Ovary (tissue), 9 donors: ENCODE data around the gene ARL10. TPM values are rescaled to one million over a fixed set of nuclear protein-coding genes. Genes with fewer than 3 reads are reported as not detected.

ENCODE experiments used
- DNase-seq, 5 donors: peaks; one replicate each; pipeline ENCODE4 v3.0.0-alpha.2; 2019 to 2020
- H3K27ac ChIP-seq, 2 donors: fragments of 200-600 bp; one replicate each; pipeline versions ENCODE4 v1.5.1 to v1.8.0; 2019 to 2022
- H3K27me3 ChIP-seq: fragments of 200-600 bp; one replicate; pipeline ENCODE4 v1.8.0; 2022
- H3K36me3 ChIP-seq: fragments of 200-600 bp; sonication (generic); one replicate; pipeline ENCODE4 v1.5.1; 2019
- H3K4me1 ChIP-seq: one replicate; pipeline ENCODE4 v1.8.1; 2013; ENCODE audit warnings: mild to moderate bottlenecking, moderate library complexity; ENCODE audit not compliant: insufficient read depth
- H3K4me3 ChIP-seq: fragments of 200-600 bp; sonication (generic); one replicate; pipeline ENCODE4 v1.5.1; 2017
- H3K9me3 ChIP-seq, 2 donors: fragments of 200-600 bp in 1 of 2; sonication (generic) in 1 of 2; one replicate each; pipeline versions ENCODE4 v1.5.1 to v1.8.1; 2013 to 2019; ENCODE audit warnings: mild to moderate bottlenecking in 1 of 2, moderate library complexity in 1 of 2
- EP300 ChIP-seq: sonication (generic); formaldehyde crosslinking; IDR thresholded peaks from one replicate; pipeline ENCODE4 v1.6.1; 2017; ENCODE audit warnings: antibody characterized with exemption
- POLR2A ChIP-seq: fragments of 450-650 bp; IDR thresholded peaks from one replicate; pipeline ENCODE4 v1.6.1; 2017; ENCODE audit warnings: antibody characterized with exemption, mild to moderate bottlenecking, moderate library complexity
- WGBS, 3 donors: extraction: QIAGEN DNeasy Blood & Tissue Kit in 1 of 3; methylation state at CpG; one replicate each; pipeline versions ENCODE4 v1.1.5 to v1.1.7; 2013 to 2017; 5-methylcytosine and 5-hydroxymethylcytosine counted together
- intact Hi-C, 4 donors: fragments of 100-400 bp; cut with DNase I; formaldehyde crosslinking; loops; one replicate each; pipeline versions ENCODE4 v1.11.0 to v1.15.1; 2022 to 2023
- polyA plus RNA-seq, 2 donors: library from polyadenylated mRNA; stranded (reverse); fragments of 200-250 nt in 1 of 2; fragments of 350-450 nt in 1 of 2; fragmentation: Illumina TruSeq in 1 of 2; extraction: RNeasy Lipid Tissue Mini Kit (QIAGEN cat#74804) in 1 of 2; gene quantifications; one replicate each; pipeline ENCODE4 v1.2.3, GENCODE V29; 2013 to 2014
- total RNA-seq, 7 donors: library from RNA; depleted of rRNA in 2 of 7; stranded (reverse); fragments of >200 nt in 2 of 7; fragmentation: NEBNext Ultra II Directional in 3 of 7; extraction: Animal tissue kit (Norgen Biotek cat#: 25700) in 3 of 7; gene quantifications; one replicate each; pipeline versions ENCODE4 v1.1.0 to v1.2.4, GENCODE V29; 2016 to 2023
- TF ChIP-seq, protein P1 (sequence below), 3 donors: fragments of 450-650 bp in 2 of 3; fragments of 200-600 bp in 1 of 3; IDR thresholded peaks; one replicate each; pipeline versions ENCODE4 v1.5.1 to v1.8.0; 2016 to 2022; ENCODE audit warnings: antibody characterized with exemption in 3 of 3, mild to moderate bottlenecking in 1 of 3
- donor health status: DM: no; HTN: no; CAD: no; lungs with moderate emphysema.
- donor health status: DM: no; HTN: no; CAD: no.
- donor health status: Bipolar disorder and iron deficiency.
- donor health status: DM: yes; HTN: yes; CAD: no.
- donor health status: DM: no; HTN: no; CAD: no.
- donor health status: DM: yes; HTN: yes; CAD: no.

The ARL10 gene
- total and polyA plus RNA-seq, 9 donors: 4.0 to 26.7 (median 17.7) TPM

DNA sequence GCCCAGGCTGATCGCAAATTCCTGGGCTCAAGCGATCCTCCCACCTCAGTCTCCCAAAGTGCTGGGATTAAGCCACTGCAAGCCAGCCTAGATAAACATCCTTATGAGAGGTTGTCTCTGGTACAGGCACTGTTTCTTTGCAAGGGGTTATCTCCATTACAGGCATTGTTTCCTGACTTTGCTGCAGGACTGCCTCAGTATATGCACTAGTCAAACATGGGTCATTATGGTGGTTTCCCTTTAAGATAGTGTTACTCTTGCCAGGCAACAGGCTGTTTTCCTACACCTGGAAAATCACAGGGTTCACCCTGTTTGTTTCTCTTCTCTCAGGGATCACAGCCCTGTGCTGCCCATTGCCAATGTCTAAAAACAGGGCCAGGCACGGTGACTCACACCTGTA, 58.9 kb downstream of the ARL10 start:
- TF ChIP-seq EP300 (no peak), POLR2A (no peak)
- TF ChIP-seq, protein P1, sequence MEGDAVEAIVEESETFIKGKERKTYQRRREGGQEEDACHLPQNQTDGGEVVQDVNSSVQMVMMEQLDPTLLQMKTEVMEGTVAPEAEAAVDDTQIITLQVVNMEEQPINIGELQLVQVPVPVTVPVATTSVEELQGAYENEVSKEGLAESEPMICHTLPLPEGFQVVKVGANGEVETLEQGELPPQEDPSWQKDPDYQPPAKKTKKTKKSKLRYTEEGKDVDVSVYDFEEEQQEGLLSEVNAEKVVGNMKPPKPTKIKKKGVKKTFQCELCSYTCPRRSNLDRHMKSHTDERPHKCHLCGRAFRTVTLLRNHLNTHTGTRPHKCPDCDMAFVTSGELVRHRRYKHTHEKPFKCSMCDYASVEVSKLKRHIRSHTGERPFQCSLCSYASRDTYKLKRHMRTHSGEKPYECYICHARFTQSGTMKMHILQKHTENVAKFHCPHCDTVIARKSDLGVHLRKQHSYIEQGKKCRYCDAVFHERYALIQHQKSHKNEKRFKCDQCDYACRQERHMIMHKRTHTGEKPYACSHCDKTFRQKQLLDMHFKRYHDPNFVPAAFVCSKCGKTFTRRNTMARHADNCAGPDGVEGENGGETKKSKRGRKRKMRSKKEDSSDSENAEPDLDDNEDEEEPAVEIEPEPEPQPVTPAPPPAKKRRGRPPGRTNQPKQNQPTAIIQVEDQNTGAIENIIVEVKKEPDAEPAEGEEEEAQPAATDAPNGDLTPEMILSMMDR (IDR thresholded peaks at IDR 0.05): no peak
- 78 to 85% (median 79%) methylated on average over 3 of the region's 3 CpGs for WGBS, 3 donors
- Histone ChIP-seq H3K9me3 (no peaks in the 10 kb centered on the region), H3K27me3 (no peaks in the 10 kb centered on the region), H3K4me3 (no peak overlapping the region), H3K36me3 (no peaks in the 10 kb centered on the region), H3K4me1 (no peaks in the 10 kb centered on the region), H3K27ac (no peak overlapping the region)
- intact Hi-C loops: no loop called here
- no peak for DNase-seq

DNA sequence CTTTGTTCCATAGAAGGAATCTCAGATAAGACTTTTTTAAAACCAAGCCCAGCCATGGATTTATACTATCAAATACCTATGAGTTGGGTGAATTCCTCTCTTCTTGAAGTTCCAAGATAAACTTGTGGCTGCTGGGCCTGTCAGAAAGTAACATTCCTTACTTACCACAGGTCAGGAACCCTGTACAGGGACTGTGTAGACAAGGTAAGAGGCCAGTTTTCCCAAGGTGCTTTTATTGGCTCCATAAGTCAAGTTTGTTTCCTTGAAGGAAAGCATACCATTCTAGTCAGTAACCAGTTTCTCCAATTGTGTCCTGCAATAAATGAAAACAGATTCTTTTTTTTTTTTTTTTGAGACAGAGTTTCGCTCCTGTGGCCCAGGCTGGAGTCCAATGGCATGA, 59.9 kb downstream of the ARL10 start:
- Histone ChIP-seq H3K4me3 (no peak overlapping the region), H3K4me1 (no peaks in the 10 kb centered on the region), H3K36me3 (no peaks in the 10 kb centered on the region), H3K27me3 (no peaks in the 10 kb centered on the region), H3K27ac (no peak overlapping the region), H3K9me3 (no peaks in the 10 kb centered on the region)
- DNase-seq: no peak
- 88 to 94% (median 89%) methylated on average over 1 of the region's 1 CpG for WGBS, 3 donors
- intact Hi-C loops: no loop called here
- TF ChIP-seq POLR2A (no peak), EP300 (no peak)
- TF ChIP-seq, protein P1 (IDR thresholded peaks at IDR 0.05): no peak

DNA sequence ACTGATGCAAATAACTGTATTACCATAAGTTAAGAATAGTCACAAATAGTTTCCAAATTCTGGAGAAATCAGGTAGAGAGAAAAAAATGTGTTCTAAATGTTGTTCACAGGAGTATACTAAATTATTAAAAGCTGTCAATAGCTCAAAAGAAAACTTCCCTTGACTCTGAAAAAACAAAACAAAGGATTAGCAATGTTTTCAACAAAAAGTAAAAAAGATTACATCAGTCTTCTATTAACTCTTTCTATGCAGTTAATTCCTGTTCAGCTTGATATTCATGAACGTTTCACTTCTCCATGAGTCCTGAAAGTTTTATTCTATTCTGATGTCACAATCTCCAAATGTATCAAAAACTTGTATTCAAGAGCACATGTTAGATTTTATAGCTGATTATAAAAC, 60.5 kb downstream of the ARL10 start:
- H3K9me3 ChIP-seq: no peaks in the 10 kb centered on the region
- H3K4me3 ChIP-seq: no peak overlapping the region
- no peaks in the 10 kb centered on the region for H3K4me1 ChIP-seq
- H3K27ac ChIP-seq: no peak overlapping the region
- intact Hi-C loops: no loop called here
- 86 to 91% (median 86%) methylated on average over 1 of the region's 1 CpG for WGBS, 3 donors
- TF ChIP-seq EP300 (no peak), POLR2A (no peak)
- TF ChIP-seq, protein P1 (IDR thresholded peaks at IDR 0.05): no peak
- no peaks in the 10 kb centered on the region for H3K36me3 ChIP-seq
- H3K27me3 ChIP-seq: no peaks in the 10 kb centered on the region
- no peak for DNase-seq

DNA sequence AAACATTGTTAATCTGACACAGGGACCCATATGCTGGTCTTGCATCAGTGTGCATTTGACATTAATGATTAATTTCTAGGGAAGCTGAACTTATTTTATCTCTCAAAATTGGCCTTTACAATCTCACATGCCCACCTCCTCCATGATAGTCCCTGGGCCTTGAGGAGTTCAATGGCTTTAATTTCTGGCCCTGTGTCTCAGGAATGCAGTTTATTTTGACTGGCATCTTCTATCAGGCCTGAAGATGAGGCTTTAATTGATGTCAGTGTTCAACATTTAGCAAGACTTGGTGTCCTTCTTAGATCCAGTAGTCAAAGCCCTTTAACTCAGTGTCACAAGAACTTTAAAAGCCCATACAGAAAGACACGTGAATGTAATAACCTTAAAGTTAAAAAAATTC, 61.6 kb downstream of the ARL10 start:
- no peak for DNase-seq
- WGBS, 3 donors: 75 to 83% (median 82%) methylated on average over 1 of the region's 1 CpG
- Histone ChIP-seq H3K36me3 (no peaks in the 10 kb centered on the region), H3K27me3 (no peaks in the 10 kb centered on the region), H3K9me3 (no peaks in the 10 kb centered on the region), H3K4me3 (no peak overlapping the region), H3K27ac (no peak overlapping the region), H3K4me1 (no peaks in the 10 kb centered on the region)
- TF ChIP-seq, protein P1 (IDR thresholded peaks at IDR 0.05): no peak
- no peak for TF ChIP-seq POLR2A
- no peak for TF ChIP-seq EP300
- intact Hi-C loops: no loop called here

DNA sequence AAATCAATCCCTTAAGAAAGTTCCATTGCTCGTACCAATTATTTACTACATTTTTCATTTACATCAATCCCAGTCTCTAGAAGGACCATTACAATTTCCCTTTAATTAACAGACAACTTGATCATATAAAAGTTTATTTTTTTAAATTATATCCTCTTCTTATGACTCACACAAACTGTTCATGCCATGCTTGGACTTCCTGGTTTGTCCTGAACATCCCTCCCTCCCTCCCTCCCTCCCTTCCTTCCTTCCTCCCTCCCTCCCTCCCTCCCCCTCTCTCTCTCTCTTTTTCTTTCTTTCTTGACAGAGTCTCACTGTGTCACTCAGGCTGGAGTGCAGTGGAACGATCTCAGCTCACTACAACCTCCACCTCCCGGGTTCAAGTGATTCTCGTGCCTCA, 62.7 kb downstream of the ARL10 start:
- Histone ChIP-seq H3K27ac (no peak overlapping the region), H3K36me3 (no peaks in the 10 kb centered on the region), H3K9me3 (no peaks in the 10 kb centered on the region), H3K27me3 (no peaks in the 10 kb centered on the region), H3K4me1 (no peaks in the 10 kb centered on the region), H3K4me3 (no peak overlapping the region)
- intact Hi-C loops: no loop called here
- whole genome bisulfite sequencing, 3 donors: 67 to 80% (median 76%) methylated on average over 4 of the region's 4 CpGs
- TF ChIP-seq EP300 (no peak), POLR2A (no peak)
- TF ChIP-seq, protein P1 (IDR thresholded peaks at IDR 0.05): no peak
- DNase-seq: no peak
